Ishikawa (cell line): ENCODE data around the gene TSEN34.

Experiments used
- CEBPB ChIP-seq: IDR thresholded peaks from 2 replicates; pipeline ENCODE4 v1.6.1; 2012
- CREB1 ChIP-seq: IDR thresholded peaks from 2 replicates; pipeline ENCODE4 v1.6.1; 2012; ENCODE audit warnings: low read depth
- EGR1 ChIP-seq: IDR thresholded peaks from 2 replicates; pipeline ENCODE4 v1.6.1; 2012
- EP300 ChIP-seq: IDR thresholded peaks from 2 replicates; pipeline ENCODE4 v1.6.1; 2012; ENCODE audit warnings: borderline replicate concordance
- FOXM1 ChIP-seq: IDR thresholded peaks from 2 replicates; pipeline ENCODE4 v1.6.1; 2012; ENCODE audit warnings: low read depth, borderline replicate concordance
- MAX ChIP-seq: IDR thresholded peaks from 2 replicates; pipeline ENCODE4 v1.6.1; 2012
- NFIC ChIP-seq: IDR thresholded peaks from 2 replicates; pipeline ENCODE4 v1.6.1; 2012
- RAD21 ChIP-seq: IDR thresholded peaks from 2 replicates; pipeline ENCODE4 v1.6.1; 2012; ENCODE audit warnings: low read depth
- REST ChIP-seq: IDR thresholded peaks from 2 replicates; pipeline ENCODE4 v1.6.1; 2012; ENCODE audit warnings: low read depth, mild to moderate bottlenecking
- TAF1 ChIP-seq: IDR thresholded peaks from 2 replicates; pipeline ENCODE4 v1.6.1; 2012; ENCODE audit warnings: low read depth, mild to moderate bottlenecking
- TCF12 ChIP-seq: IDR thresholded peaks from 2 replicates; pipeline ENCODE4 v1.6.1; 2012; ENCODE audit warnings: low read depth
- TEAD4 ChIP-seq: IDR thresholded peaks from 2 replicates; pipeline ENCODE4 v1.6.1; 2012
- USF1 ChIP-seq: IDR thresholded peaks from 2 replicates; pipeline ENCODE4 v1.6.1; 2012
- YY1 ChIP-seq: IDR thresholded peaks from 2 replicates; pipeline ENCODE4 v1.6.1; 2012; ENCODE audit warnings: low read depth
- ZBTB7A ChIP-seq: IDR thresholded peaks from 2 replicates; pipeline ENCODE4 v1.6.1; 2012; ENCODE audit warnings: low read depth

Gene TSEN34

GRCh38 chr19:54145541-54146158 lies 45.5 kb upstream of the TSEN34 start:
- TF ChIP-seq YY1 (no peak), MAX (no peak), USF1 (no peak), FOXM1 (no peak)

GRCh38 chr19:54147676-54148075 lies 43.4 kb upstream of the TSEN34 start:
- TF ChIP-seq REST: no peak
- TF ChIP-seq NFIC: no peak
- TF ChIP-seq ZBTB7A: no peak
- no peak for TF ChIP-seq CEBPB
- no peak for TF ChIP-seq MAX
- no peak for TF ChIP-seq RAD21
- no peak for TF ChIP-seq TAF1
- no peak for TF ChIP-seq FOXM1
- TF ChIP-seq YY1: no peak
- no peak for TF ChIP-seq EGR1
- TF ChIP-seq CREB1: no peak
- no peak for TF ChIP-seq TEAD4

GRCh38 chr19:54148158-54148557 lies 43.0 kb upstream of the TSEN34 start:
- TF ChIP-seq CREB1 (no peak), YY1 (no peak), TEAD4 (no peak), REST (no peak), TAF1 (no peak)

GRCh38 chr19:54149021-54149812 lies 41.9 kb upstream of the TSEN34 start:
- TF ChIP-seq NFIC (no peak), CEBPB (no peak), YY1 (no peak), EP300 (no peak)

GRCh38 chr19:54151362-54152035 lies 39.6 kb upstream of the TSEN34 start:
- TF ChIP-seq NFIC: no peak
- no peak for TF ChIP-seq MAX
- no peak for TF ChIP-seq EGR1
- TF ChIP-seq YY1: no peak
- no peak for TF ChIP-seq ZBTB7A
- no peak for TF ChIP-seq FOXM1
- TF ChIP-seq CREB1: no peak
- TF ChIP-seq RAD21: no peak
- no peak for TF ChIP-seq CEBPB
- TF ChIP-seq TEAD4: no peak
- no peak for TF ChIP-seq TCF12
- no peak for TF ChIP-seq EP300

- TF ChIP-seq RAD21: no peak
- no peak for TF ChIP-seq CEBPB
- no peak for TF ChIP-seq MAX
Observed at GRCh38 chr19:54152267-54152666, 38.8 kb upstream of the TSEN34 start.
